ENCODE results near the gene SPRR1A.
"Not testable (repeated sequence)": the region's sequence is repeated elsewhere in the genome, so short reads cannot be mapped to it uniquely, and the experiment has no call there.

The SPRR1A gene

GRCh38 chr1:152976688-152977087, 7.2 kb upstream of the SPRR1A start:
- DNase-seq, result no peak

GRCh38 chr1:152977614-152978013, 6.3 kb upstream of the SPRR1A start:
- DNase-seq, result no peak

DNA sequence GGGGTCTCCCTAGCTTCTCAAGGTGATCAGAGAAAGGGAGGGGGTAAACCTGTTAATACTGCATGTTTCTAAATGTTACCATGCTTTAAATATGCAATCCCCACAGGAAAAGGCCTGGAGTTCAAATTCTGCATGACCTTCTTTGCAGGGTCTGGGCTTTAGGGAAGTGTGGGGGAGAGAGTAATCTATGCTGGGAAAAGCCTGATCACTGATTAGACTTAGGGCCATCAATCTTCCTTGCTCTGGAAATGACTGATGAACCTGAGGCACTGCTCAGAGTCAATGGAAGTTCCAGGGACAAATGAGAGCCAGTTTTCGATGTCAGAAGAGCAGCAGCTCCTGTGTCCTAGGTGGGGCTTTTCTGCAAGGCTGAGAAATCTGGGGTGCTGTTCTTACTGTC, 3.2 kb upstream of the SPRR1A start:
- no peak for DNase-seq

DNA sequence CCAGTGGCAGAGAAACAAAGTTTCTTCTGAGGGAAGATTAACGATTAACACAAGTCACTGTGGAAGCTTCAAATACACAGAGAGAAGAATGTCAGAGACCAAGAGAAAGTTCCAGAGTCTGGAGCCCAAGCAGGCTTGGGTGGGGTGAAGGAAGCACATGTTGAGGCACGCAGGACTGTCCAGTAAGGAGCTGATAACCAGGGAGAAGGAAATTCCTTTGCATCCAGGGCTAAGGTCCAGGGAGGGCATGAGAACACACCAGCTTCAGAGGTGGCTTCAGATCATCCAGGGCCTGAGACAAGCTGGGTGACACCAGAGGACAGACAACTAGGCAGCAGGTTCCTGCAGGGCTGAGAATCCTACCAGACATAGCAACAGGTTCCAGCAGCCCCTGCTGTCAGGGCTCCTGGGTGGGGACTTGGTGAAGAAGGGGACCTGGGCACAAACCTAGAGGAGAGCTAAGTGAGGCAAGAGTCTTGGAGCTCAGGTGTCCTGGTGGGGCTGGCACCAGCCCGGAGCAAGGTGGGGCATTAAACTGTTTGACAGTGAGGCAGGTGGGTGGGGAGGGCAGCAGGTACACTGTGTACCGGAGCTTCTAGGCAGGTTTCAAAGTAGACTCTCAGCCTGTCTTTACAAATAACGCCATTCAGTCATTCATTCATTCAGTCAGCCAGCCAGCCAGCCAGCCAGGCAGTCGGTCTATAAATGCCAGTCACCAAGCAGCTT, 2.6 kb upstream of the SPRR1A start:
- no peak for DNase-seq

DNA sequence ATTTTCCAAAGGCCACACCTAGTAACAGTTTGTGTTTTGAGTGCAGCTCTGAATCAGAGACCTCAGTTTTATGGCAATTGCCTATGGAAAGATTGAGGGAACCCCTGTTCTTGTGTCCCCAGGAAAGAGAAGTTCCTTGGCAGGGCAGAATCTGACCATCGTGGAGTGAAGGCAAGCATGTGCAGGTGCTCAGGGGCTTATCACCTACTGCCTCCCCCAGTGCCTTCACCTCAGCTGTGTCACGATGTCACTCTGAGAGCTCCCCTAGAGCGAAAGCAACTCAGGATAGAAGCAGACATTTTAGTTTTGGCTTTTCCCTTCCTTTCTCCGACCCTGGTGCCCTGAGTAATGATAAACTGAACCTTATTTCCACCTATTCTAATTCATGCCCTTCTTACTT, 1.8 kb upstream of the SPRR1A start:
- no peak for DNase-seq

GRCh38 chr1:152983234-152983633, 647 bp upstream of the SPRR1A start:
- DNase-seq, result no peak

GRCh38 chr1:152986578-152986977, 2.7 kb downstream of the SPRR1A start:
- DNase-seq, result no peak

GRCh38 chr1:152993186-152993585, 9.3 kb downstream of the SPRR1A start:
- no peak for DNase-seq

- DNase-seq, result no peak
Measured at GRCh38 chr1:152995842-152996241, 12.0 kb downstream of the SPRR1A start.

GRCh38 chr1:152996633-152997400, 12.9 kb downstream of the SPRR1A start:
- no peak for DNase-seq

GRCh38 chr1:152997901-152998300, 14.0 kb downstream of the SPRR1A start:
- no peak for DNase-seq

GRCh38 chr1:152998476-152998875, 14.6 kb downstream of the SPRR1A start:
- no peak for DNase-seq

- DNase-seq, result no peak
Measured at GRCh38 chr1:152999818-153000217, 15.9 kb downstream of the SPRR1A start.

- DNase-seq, result no peak
Measured at GRCh38 chr1:153000294-153000693, 16.4 kb downstream of the SPRR1A start.

GRCh38 chr1:153001382-153001781, 17.5 kb downstream of the SPRR1A start, which contains the start of gene SPRR3:
TSS of gene SPRR3 (plus strand) at chr1:153001749. CDS start at chr1:153003021, 1,272 bp downstream.
- DNase-seq, result no peak

DNA sequence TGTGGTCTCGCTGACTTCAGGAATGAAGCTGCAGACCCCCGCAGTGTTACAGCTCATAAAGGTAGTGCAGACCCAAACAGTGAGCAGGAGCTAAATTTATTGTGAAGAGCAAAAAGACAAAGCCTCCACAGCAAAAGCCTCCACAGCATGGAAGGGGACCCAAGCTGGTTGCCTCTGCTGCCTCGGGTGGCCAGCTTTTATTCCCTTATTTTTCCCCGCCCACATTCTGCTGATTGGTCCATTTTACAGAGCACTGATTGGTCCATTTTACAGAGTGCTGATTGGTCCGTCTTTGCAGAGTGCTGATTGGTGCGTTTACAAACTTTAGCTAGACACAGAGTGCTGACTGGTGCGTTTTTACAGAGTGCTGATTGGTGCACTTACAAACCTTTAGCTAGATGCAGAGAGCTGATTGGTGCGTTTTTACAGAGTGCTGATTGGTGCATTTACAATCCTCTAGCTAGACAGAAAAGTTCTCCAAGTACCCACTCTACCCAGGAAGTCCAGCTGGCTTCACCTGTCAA, 27.4 kb downstream of the SPRR1A start:
- DNase-seq, result not testable (repeated sequence)

- DNase-seq, result not testable (repeated sequence)
Measured at GRCh38 chr1:153021829-153022228, 37.9 kb downstream of the SPRR1A start.

DNA sequence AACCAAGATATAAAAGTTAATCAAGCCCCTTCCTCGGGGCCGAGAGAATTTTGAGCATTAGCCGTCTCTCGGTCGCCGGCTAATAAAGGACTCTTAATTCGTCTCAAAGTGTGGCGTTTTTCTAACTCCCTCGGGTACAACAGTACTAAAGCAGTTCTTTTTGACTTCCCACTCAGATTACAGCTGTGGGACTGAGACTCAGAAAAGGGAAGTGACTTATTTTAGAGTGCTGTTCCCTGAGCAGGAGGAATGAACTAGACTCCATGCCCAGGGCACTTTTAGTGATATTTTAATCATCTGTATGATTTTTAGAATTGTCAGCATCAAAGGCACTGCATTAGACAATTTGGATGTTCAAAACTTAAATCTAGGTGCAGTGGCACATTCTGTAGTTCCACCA, 38.5 kb downstream of the SPRR1A start:
- not testable (repeated sequence) for DNase-seq

DNA sequence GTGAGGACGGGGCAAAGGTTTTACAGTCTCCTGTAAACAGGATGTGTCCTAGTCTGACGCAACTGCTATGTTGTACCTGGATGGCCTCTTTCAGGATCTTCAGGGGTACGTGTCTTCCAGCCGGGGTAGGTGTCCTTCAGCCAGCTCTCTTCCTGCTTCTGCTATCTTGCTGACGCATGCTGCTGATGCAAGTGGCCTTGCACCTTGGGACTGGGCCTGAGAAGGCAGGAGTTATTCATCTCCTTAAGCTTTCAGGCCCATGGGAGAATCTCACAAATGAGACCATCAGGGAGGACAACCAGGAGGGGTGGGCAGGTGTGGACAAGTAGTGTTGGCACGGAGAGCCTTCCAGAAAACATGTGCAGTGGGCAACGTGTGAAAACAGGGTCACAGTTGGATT, 39.2 kb downstream of the SPRR1A start:
- DNase-seq, result no peak

DNA sequence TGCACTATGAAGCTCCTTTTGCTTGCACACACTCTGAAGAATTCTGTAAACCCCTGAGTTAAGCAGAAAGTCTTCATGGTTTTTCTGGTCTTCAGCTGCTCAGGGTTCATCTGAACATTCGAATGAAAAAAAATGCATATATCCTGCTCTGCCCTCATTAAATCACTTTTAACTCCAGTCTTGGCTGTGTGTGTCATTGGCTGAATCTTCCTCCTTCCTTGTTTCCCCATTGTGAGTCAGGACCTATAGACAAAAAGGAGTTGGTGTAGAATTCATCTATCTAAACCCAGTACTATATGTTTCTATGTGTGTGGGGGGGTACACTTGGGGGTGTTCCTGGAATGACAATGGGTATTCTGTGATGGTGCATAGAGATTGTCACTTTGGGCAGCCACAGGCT, 40.5 kb downstream of the SPRR1A start:
- DNase-seq, result no peak

DNA sequence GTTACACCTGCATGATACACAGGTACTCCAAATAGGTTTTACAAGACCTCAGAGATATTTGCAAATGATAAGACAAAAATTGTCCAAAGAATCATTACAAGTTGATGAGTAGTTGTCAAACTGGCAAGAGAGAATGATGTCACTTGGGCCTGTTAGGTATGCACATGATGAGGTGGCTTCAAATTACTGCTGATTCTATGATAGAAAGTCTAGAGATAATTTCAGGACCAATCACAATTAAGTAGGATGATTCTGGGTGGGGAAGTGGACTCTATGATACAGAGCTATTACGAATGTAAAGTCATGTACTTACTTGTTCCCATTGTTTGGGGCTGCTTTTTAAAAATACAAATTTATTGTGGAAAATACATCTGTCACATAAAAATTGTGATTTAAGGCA, 41.9 kb downstream of the SPRR1A start:
- DNase-seq, result no peak

DNA sequence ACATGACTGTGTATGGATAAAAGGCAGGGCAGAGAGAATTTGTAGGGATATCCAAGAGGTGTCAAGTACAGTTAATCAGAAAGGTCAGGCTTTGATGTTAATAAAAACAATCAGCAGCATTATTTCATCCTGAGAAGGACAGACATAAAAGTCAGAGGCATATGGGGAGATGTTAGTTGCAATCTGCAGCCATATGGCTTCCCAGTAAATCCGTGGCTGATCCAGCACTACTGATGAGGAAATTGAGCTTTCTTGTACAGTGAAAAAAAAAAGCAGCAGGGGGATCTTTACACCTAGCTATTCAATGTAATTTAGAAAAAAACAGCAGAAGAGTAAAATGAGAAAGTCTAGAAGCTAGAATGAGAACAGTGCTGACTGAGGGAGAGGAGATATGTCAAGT, 44.9 kb downstream of the SPRR1A start:
- DNase-seq, result no peak

- DNase-seq, result no peak
Measured at GRCh38 chr1:153030895-153031294, 47.0 kb downstream of the SPRR1A start, which contains the start of gene SPRR1B. TSS of gene SPRR1B (plus strand) at chr1:153031203. CDS start at chr1:153032346, 1,143 bp downstream.

- DNase-seq, result no peak
Measured at GRCh38 chr1:153032073-153032472, 48.2 kb downstream of the SPRR1A start.
